ENCODE data around the gene ATP10A. TPM values are rescaled to one million over a fixed set of nuclear protein-coding genes. Genes with fewer than 3 reads are reported as not detected.

ATP10A gene
- total RNA-seq, 1 experiment from 2014 or later: 3.9 TPM

DNA sequence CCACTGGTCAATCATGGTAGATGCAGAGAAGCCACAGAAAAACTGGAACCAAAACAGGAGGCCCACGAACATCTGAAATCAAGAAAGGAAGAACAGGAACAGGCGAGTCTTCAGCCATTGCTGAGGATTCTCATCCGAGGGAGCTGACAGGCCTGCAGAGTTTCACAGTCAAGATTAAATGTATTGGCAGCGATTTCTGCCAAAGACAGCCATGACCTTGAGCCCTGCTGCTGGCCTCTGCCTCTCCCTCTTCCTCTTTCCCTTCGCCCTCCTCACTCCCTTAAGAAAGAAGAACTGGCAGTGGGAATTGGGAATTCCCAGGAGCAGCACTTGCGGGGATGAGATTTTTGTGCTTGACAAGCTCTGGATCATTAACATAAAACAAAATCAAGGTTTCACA, 179.7 kb downstream of the ATP10A start:
- Histone ChIP-seq H2AK5ac (ENCODE audit: insufficient read length, low read length) (no peak overlapping the region), H3K27ac (ENCODE audit: insufficient read length, low read depth, low read length) (no peak overlapping the region), H3K9ac (ENCODE audit: extremely low read depth, insufficient read length, low read length) (no peak overlapping the region), H3T11ph (ENCODE audit: low read length) (no peak overlapping the region), H3K27me3 (ENCODE audit: insufficient read depth, low read length) (no peaks in the 10 kb centered on the region), H3K4ac (ENCODE audit: low read depth, low read length) (no peak overlapping the region), H3K9me3 (ENCODE audit: control insufficient read depth, low read depth, low read length) (no peaks in the 10 kb centered on the region), H4K20me1 (ENCODE audit: control insufficient read depth, insufficient read depth, insufficient read length) (no peaks in the 10 kb centered on the region), H2BK12ac (ENCODE audit: insufficient read length, low read depth, low read length) (no peak overlapping the region), H2BK120ac (ENCODE audit: low read depth, low read length, poor library complexity, severe bottlenecking) (no peak overlapping the region), H3K18ac (ENCODE audit: insufficient read length, low read depth, low read length) (no peak overlapping the region), H2BK20ac (ENCODE audit: low read depth, low read length, poor library complexity, severe bottlenecking) (no peak overlapping the region), H2AFZ (ENCODE audit: low read length) (no peak overlapping the region), H3K4me2 (ENCODE audit: insufficient read depth, insufficient read length, low read length) (no peak overlapping the region), H3K23me2 (ENCODE audit: insufficient read length, low read depth, low read length, poor library complexity, severe bottlenecking) (no peaks in the 10 kb centered on the region), H3K23ac (ENCODE audit: insufficient read length, low read depth, low read length) (no peak overlapping the region), H2BK15ac (ENCODE audit: low read depth, low read length) (no peak overlapping the region), H3K79me2 (ENCODE audit: insufficient read depth, low read length) (no peaks in the 10 kb centered on the region), H3K79me1 (ENCODE audit: insufficient read depth, low read depth, low read length, poor library complexity, severe bottlenecking) (no peaks in the 10 kb centered on the region), H2BK5ac (ENCODE audit: insufficient read length, low read length) (no peak overlapping the region), H3K4me1 (ENCODE audit: insufficient read depth, low read length) (no peaks in the 10 kb centered on the region), H4K91ac (ENCODE audit: insufficient read length, low read depth, low read length) (no peak overlapping the region), H4K8ac (replicated peaks; ENCODE audit: insufficient read length, low read depth, low read length) (no peak overlapping the region), H4K5ac (ENCODE audit: insufficient read length, low read depth, low read length) (no peak overlapping the region), H3K56ac (ENCODE audit: insufficient read length, low read depth, low read length) (no peak overlapping the region), H3K14ac (ENCODE audit: insufficient read depth, low read length) (no peak overlapping the region)
- Mint-ChIP-seq H3K27me3 (ENCODE audit: low read depth) (peaks cover 20% of the 10 kb centered on the region), H3K4me3 (no peak overlapping the region; a peak in 1 of 5 replicates), H3K9me3 (peaks cover 3 to 8% of the 10 kb centered on the region in 2 experiments; a peak in 3 of 5 replicates), H3K4me1 (peaks cover 10 to 30% of the 10 kb centered on the region in 2 experiments), H3K36me3 (ENCODE audit: insufficient read depth in 1 of 3, low read depth in 3 of 3) (peaks cover 5 to 16% (median 12%) of the 10 kb centered on the region in 3 experiments; a peak in 6 of 7 replicates), H3K27ac (no peak overlapping the region)
- TF ChIP-seq, protein P1, sequence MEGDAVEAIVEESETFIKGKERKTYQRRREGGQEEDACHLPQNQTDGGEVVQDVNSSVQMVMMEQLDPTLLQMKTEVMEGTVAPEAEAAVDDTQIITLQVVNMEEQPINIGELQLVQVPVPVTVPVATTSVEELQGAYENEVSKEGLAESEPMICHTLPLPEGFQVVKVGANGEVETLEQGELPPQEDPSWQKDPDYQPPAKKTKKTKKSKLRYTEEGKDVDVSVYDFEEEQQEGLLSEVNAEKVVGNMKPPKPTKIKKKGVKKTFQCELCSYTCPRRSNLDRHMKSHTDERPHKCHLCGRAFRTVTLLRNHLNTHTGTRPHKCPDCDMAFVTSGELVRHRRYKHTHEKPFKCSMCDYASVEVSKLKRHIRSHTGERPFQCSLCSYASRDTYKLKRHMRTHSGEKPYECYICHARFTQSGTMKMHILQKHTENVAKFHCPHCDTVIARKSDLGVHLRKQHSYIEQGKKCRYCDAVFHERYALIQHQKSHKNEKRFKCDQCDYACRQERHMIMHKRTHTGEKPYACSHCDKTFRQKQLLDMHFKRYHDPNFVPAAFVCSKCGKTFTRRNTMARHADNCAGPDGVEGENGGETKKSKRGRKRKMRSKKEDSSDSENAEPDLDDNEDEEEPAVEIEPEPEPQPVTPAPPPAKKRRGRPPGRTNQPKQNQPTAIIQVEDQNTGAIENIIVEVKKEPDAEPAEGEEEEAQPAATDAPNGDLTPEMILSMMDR (conservative IDR thresholded peaks at IDR 0.05): no peak
- no CpG with 5 or more reads among the region's 6 CpGs for WGBS (ENCODE audit: extremely low coverage, insufficient read length, low lambda C conversion rate)
- DNase-seq: no peak
